Islet of Langerhans (tissue), 1 donor: ENCODE results near the gene ATP9B.
"Not testable (repeated sequence)": the region's sequence is repeated elsewhere in the genome, so short reads cannot be mapped to it uniquely, and the experiment has no call there.

Experiments
- FAIRE-seq: peaks from one replicate; lab custom pipeline; 2011; peaks lifted over from hg19 to GRCh38; lab: Jason Lieb, UNC

The ATP9B gene

GRCh38 chr18:79290409-79290808 lies 221.2 kb downstream of the ATP9B start:
- not testable (repeated sequence) for FAIRE-seq

GRCh38 chr18:79290876-79291275 lies 221.7 kb downstream of the ATP9B start:
- no peak for FAIRE-seq

DNA sequence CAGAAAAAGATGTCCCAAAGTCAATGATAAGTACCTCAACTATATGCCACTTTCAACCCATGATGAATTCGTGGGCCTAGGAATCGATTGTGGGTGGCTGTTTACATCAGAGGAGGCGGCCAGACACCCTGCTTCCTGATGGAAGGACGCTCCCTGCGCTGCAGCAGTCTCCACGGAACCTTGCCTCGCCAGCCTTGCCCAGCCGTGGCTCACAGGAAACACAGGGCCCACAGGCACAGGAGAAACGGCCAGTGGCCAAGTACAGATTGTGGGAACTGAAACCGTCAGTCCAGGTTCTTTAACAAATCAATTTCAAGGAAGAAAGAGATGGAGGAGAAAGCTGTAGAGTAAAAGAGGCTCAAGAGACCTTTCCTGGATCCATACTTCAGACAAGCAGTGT lies 225.0 kb downstream of the ATP9B start:
- FAIRE-seq, result no peak

DNA sequence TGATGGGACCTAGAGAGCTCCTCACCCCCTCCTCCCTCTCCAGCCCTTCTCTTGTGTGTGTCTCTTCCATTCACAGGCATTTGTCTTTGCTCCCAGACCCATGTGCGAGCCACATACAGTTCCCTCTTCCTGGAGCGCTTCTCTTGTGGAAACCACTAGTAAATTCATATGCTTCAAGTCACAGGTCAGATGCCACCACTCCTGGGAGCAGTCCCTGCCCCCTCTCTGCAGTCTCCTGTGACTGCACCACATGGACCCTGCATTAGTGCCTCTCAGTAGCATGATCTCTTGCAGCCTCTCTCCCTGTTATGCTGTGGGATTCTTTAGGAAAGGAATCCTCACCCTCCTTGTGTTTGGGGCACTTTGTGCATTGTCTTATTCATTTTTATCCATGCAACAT lies 230.1 kb downstream of the ATP9B start:
- no peak for FAIRE-seq

DNA sequence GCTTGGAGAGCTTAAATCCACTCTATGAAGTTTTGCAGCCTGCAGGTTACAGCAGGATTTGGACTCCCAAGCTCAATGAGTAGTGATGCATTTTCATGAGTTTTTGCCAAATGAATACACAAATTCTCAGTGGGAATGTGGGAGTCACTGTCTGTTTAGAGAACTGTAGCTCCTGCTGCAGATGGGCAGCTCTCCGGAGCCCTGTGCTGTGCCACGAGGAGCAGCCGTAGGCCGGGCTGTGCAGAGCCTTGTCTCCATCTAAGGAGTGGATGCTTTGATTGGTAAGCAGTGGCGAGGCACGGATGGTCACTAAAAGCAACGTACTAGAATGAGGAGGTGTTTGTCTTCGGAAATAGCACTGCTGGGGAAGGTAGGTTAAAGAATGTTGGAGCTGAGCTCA lies 230.5 kb downstream of the ATP9B start:
- no peak for FAIRE-seq

GRCh38 chr18:79300413-79300812 lies 231.2 kb downstream of the ATP9B start:
- FAIRE-seq, result no peak

DNA sequence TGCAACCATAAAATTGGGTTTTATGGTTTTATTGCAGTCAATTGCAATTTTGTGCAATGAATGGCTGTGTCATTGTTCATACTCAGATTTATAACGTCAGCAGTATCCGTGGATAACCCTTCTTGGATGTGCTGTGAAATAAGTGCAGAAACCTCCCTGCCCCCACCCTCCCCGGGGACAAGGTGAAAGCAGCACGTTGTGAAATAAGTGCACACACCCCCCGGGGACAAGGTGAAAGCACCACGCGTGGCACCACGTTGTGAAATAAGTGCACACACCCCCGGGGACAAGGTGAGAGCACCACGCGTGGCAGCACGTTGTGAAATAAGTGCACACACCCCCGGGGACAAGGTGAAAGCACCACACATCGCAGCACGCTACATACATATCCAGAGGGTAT lies 232.9 kb downstream of the ATP9B start:
- FAIRE-seq, result no peak

DNA sequence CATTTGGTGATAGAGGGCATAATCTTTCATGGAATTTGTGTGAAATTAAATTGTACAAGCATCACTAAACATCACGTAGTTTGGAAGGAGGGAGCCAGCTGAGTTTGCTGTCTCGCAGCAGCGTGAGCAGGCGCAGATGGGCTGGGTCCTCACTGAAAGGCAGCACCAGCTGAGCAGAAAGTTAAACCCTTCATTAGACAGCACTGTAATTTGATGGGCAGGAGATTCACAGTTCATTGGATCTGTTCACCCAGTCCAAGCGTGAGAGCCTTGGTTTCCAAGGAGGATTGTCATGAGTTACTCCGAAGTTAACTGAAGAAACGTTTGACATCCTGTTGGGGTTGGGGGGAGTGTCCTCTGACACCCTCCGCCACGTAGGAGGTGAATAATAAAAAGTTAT lies 236.7 kb downstream of the ATP9B start:
- FAIRE-seq, result no peak

GRCh38 chr18:79309614-79310358 lies 240.6 kb downstream of the ATP9B start:
- FAIRE-seq, result no peak

DNA sequence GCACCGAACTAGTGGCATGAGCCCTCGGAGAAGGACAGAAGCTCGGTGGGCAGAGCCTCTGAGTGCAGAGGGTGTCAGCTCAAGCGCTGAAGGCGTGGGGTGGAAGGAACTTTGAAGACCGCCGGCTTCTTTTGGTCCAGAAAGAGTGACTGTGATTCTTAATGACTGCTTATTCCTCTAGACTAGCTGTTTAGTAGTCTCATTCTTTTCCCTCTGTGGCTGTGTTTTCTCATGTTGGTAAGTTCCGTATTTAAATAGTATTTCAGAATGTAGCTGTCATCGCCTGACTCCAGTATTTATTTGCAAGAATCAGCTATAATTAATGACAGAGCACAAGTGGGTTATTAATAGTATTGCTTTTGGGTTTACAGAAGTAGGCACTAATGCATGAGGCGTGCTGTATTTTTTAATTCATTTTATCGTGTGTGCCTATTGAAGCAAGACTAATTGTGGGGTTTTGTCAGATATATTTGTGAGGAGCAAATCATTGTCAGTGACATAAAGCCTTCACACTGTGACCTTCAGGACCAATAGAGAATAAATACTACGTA lies 245.7 kb downstream of the ATP9B start:
- peak; percentile 27 for FAIRE-seq

- peak; percentile 97 for FAIRE-seq
Observed at GRCh38 chr18:79315596-79315995, 246.4 kb downstream of the ATP9B start.

- FAIRE-seq, result no peak
Observed at GRCh38 chr18:79317703-79318102, 248.5 kb downstream of the ATP9B start.

GRCh38 chr18:79318142-79318673 lies 249.0 kb downstream of the ATP9B start:
- no peak for FAIRE-seq

GRCh38 chr18:79320216-79320850 lies 251.1 kb downstream of the ATP9B start:
- no peak for FAIRE-seq

- peak; percentile 89 for FAIRE-seq
Observed at GRCh38 chr18:79321625-79322405, 252.6 kb downstream of the ATP9B start.

GRCh38 chr18:79322441-79322840 lies 253.2 kb downstream of the ATP9B start:
- no peak for FAIRE-seq

GRCh38 chr18:79323471-79323870 lies 254.3 kb downstream of the ATP9B start:
- FAIRE-seq, result no peak

GRCh38 chr18:79326413-79327198 lies 257.4 kb downstream of the ATP9B start:
- FAIRE-seq, result no peak

DNA sequence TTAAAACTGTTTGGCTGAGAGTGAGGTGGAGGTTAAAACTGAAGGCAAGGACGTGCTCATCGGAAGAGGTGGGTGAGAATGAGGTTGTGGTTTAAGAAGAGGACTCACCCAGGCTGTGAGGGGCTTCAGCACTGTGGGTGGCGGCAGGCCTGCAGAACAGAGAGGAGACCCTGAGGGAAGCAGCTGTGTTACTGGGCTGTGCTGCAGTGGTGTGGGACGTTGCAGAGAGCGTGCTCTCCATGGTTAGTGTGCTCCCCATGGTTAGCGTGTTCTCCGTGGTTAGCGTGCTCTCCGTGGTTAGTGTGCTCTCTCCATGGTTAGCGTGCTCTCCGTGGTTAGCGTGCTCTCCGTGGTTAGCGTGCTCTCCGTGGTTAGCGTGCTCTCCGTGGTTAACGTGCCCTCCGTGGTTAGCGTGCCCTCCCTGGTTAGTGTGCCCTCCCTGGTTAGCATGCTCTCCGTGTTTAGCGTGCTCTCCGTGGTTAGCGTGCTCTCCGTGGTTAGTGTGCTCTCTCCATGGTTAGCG lies 258.1 kb downstream of the ATP9B start:
- FAIRE-seq, result no peak

DNA sequence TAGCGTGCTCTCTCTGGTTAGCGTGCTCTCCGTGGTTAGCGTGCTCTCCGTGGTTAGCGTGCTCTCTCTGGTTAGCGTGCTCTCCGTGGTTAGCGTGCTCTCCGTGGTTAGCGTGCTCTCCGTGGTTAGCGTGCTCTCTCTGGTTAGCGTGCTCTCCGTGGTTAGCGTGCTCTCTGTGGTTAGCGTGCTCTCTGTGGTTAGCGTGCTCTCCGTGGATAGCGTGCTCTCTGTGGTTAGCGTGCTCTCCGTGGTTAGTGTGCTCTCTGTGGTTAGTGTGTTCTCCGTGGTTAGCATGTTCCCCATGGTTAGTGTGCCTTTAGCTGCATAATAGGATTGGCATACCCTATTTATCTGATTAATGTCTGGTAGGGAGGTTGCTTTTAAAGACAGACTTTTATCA lies 258.7 kb downstream of the ATP9B start:
- not testable (repeated sequence) for FAIRE-seq

GRCh38 chr18:79328887-79329286 lies 259.7 kb downstream of the ATP9B start:
- no peak for FAIRE-seq

DNA sequence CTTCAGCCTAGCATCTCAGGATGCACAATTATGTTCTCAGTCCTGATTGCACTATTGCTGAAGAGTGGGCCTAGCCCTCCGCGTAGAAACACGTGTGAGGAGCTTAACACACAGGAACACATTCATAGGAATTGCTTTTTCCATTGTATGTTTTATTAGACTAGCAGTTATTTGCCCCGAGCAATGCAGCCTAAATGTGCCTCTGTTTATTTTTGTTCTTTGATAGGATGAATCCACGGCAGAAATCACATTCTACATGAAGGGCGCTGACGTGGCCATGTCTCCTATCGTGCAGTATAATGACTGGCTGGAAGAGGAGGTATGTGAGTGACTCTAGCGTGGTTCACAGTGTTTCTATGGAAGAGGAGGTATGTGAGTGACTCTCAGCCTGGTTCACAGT lies 260.6 kb downstream of the ATP9B start:
- FAIRE-seq, result no peak
